GM10266 (cell line): ENCODE results near the gene ALX1.
"Not testable (repeated sequence)": the region's sequence is repeated elsewhere in the genome, so short reads cannot be mapped to it uniquely, and the experiment has no call there.

ENCODE experiments used
- DNase-seq: peaks from one replicate; pipeline ENCODE4 v3.0.0; 2012; ENCODE audit errors: extremely low spot score
- CTCF ChIP-seq: IDR thresholded peaks from 2 replicates; pipeline ENCODE4 v1.5.1; 2012; ENCODE audit warnings: mild to moderate bottlenecking, low read depth; ENCODE audit not compliant: control insufficient read depth, insufficient read depth; ENCODE audit errors: missing control alignments

ALX1 gene

GRCh38 chr12:85299053-85299452 is 19.0 kb downstream of the ALX1 start:
- TF ChIP-seq CTCF = no peak
- no peak for DNase-seq

GRCh38 chr12:85301051-85301450 is 21.0 kb downstream of the ALX1 start:
- no peak for TF ChIP-seq CTCF
- no peak for DNase-seq

- TF ChIP-seq CTCF = no peak
- no peak for DNase-seq
Observed at GRCh38 chr12:85308374-85308773, 28.4 kb downstream of the ALX1 start.

- TF ChIP-seq CTCF = no peak
- no peak for DNase-seq
Observed at GRCh38 chr12:85309125-85309566, 29.1 kb downstream of the ALX1 start.

- no peak for TF ChIP-seq CTCF
- no peak for DNase-seq
Observed at GRCh38 chr12:85310025-85310424, 30.0 kb downstream of the ALX1 start.

- TF ChIP-seq CTCF = peak; percentile 30
- no peak for DNase-seq
Observed at GRCh38 chr12:85310456-85311076, 30.5 kb downstream of the ALX1 start.

- not testable (repeated sequence) for DNase-seq
Observed at GRCh38 chr12:85317866-85318636, 38.0 kb downstream of the ALX1 start.
